ENCODE results near the gene ABCA10.
"Not testable (repeated sequence)": the region's sequence is repeated elsewhere in the genome, so short reads cannot be mapped to it uniquely, and the experiment has no call there.

The ABCA10 gene

GRCh38 chr17:69170377-69170776 is 58.2 kb downstream of the ABCA10 start:
- in situ Hi-C loops (cut with MboI; ENCODE audit: low sequenced_read_pairs) = no loop called here
- Histone ChIP-seq H3K9me3 (no peaks in the 10 kb centered on the region), H3K27me3 (ENCODE audit: low read depth) (no peaks in the 10 kb centered on the region), H3K4me1 (peaks cover 3% of the 10 kb centered on the region), H3K36me3 (replicated peaks) (no peaks in the 10 kb centered on the region), H3K4me3 (no peak overlapping the region)
- DNase-seq (ENCODE audit: low spot score in 2 of 2) = no peak

- not testable (repeated sequence) for DNase-seq (ENCODE audit: low spot score in 2 of 2); H3K4me1 ChIP-seq
Measured at GRCh38 chr17:69168642-69169041, 60.0 kb downstream of the ABCA10 start.

GRCh38 chr17:69166957-69167356 is 61.7 kb downstream of the ABCA10 start:
- no peaks in the 10 kb centered on the region for H3K27me3 ChIP-seq (ENCODE audit: low read depth)
- DNase-seq (ENCODE audit: low spot score in 2 of 2) = no peak
- no peak overlapping the region for H3K4me3 ChIP-seq
- no peaks in the 10 kb centered on the region for H3K9me3 ChIP-seq
- in situ Hi-C loops (cut with MboI; ENCODE audit: low sequenced_read_pairs) = no loop called here
- H3K4me1 ChIP-seq = no peaks in the 10 kb centered on the region
- no peaks in the 10 kb centered on the region for H3K36me3 ChIP-seq (replicated peaks)

More at GRCh38 chr17:69168642-69169041, 60.0 kb downstream of the ABCA10 start:
- H3K4me3 ChIP-seq; in situ Hi-C loops (cut with MboI; ENCODE audit: low sequenced_read_pairs); H3K36me3 ChIP-seq (replicated peaks); H3K27me3 ChIP-seq (ENCODE audit: low read depth); H3K9me3 ChIP-seq: not testable (repeated sequence)

GRCh38 chr17:69164206-69164605 is 64.4 kb downstream of the ABCA10 start:
- Histone ChIP-seq H3K27me3 (ENCODE audit: low read depth) (no peaks in the 10 kb centered on the region), H3K9me3 (no peaks in the 10 kb centered on the region), H3K4me3 (no peak overlapping the region), H3K36me3 (replicated peaks) (no peaks in the 10 kb centered on the region), H3K4me1 (no peaks in the 10 kb centered on the region)
- in situ Hi-C loops (cut with MboI; ENCODE audit: low sequenced_read_pairs) = no loop called here
- DNase-seq (ENCODE audit: low spot score in 2 of 2) = no peak

GRCh38 chr17:69159418-69159817 is 69.2 kb downstream of the ABCA10 start:
- DNase-seq (ENCODE audit: low spot score in 2 of 2) = no peak
- Histone ChIP-seq H3K9me3 (no peaks in the 10 kb centered on the region), H3K4me3 (no peak overlapping the region), H3K36me3 (replicated peaks) (no peaks in the 10 kb centered on the region), H3K4me1 (no peaks in the 10 kb centered on the region), H3K27me3 (ENCODE audit: low read depth) (no peaks in the 10 kb centered on the region)
- in situ Hi-C loops (cut with MboI; ENCODE audit: low sequenced_read_pairs) = no loop called here

- Histone ChIP-seq H3K4me3 (no peak overlapping the region), H3K36me3 (replicated peaks) (no peaks in the 10 kb centered on the region), H3K27me3 (ENCODE audit: low read depth) (no peaks in the 10 kb centered on the region), H3K9me3 (no peaks in the 10 kb centered on the region), H3K4me1 (no peaks in the 10 kb centered on the region)
- in situ Hi-C loops (cut with MboI; ENCODE audit: low sequenced_read_pairs) = no loop called here
- DNase-seq (ENCODE audit: low spot score in 2 of 2) = no peak
Measured at GRCh38 chr17:69154267-69154666, 74.4 kb downstream of the ABCA10 start.

GRCh38 chr17:69150333-69150732 is 78.3 kb downstream of the ABCA10 start:
- Histone ChIP-seq H3K27me3 (ENCODE audit: low read depth) (no peaks in the 10 kb centered on the region), H3K4me1 (no peaks in the 10 kb centered on the region), H3K4me3 (no peak overlapping the region), H3K36me3 (replicated peaks) (no peaks in the 10 kb centered on the region), H3K9me3 (no peaks in the 10 kb centered on the region)
- in situ Hi-C loops (cut with MboI; ENCODE audit: low sequenced_read_pairs) = no loop called here
- no peak for DNase-seq (ENCODE audit: low spot score in 2 of 2)

- H3K9me3 ChIP-seq = no peaks in the 10 kb centered on the region
- H3K4me1 ChIP-seq = no peaks in the 10 kb centered on the region
- no peaks in the 10 kb centered on the region for H3K36me3 ChIP-seq (replicated peaks)
- in situ Hi-C loops (cut with MboI; ENCODE audit: low sequenced_read_pairs) = no loop called here
- peaks cover 4% of the 10 kb centered on the region; the same call in 1 of the 2 replicates for H3K27me3 ChIP-seq (ENCODE audit: low read depth)
- DNase-seq (ENCODE audit: low spot score in 2 of 2) = no peak
- H3K4me3 ChIP-seq = no peak overlapping the region
Measured at GRCh38 chr17:69147460-69147859, 81.2 kb downstream of the ABCA10 start.

GRCh38 chr17:69144331-69145255 is 84.0 kb downstream of the ABCA10 start:
- no peak for DNase-seq (ENCODE audit: low spot score in 2 of 2)
- Histone ChIP-seq H3K9me3 (no peaks in the 10 kb centered on the region), H3K4me3 (no peak overlapping the region), H3K4me1 (no peaks in the 10 kb centered on the region), H3K27me3 (ENCODE audit: low read depth) (peaks cover 7% of the 10 kb centered on the region; the same call in 1 of the 2 replicates), H3K36me3 (replicated peaks) (no peaks in the 10 kb centered on the region)
- in situ Hi-C loops (cut with MboI; ENCODE audit: low sequenced_read_pairs) = no loop called here

GRCh38 chr17:69143683-69144231 is 84.9 kb downstream of the ABCA10 start:
- no peak overlapping the region for H3K4me3 ChIP-seq
- in situ Hi-C loops (cut with MboI; ENCODE audit: low sequenced_read_pairs) = no loop called here
- H3K36me3 ChIP-seq (replicated peaks) = no peaks in the 10 kb centered on the region
- H3K27me3 ChIP-seq (ENCODE audit: low read depth) = peaks cover 7% of the 10 kb centered on the region; the same call in 1 of the 2 replicates
- no peak for DNase-seq (ENCODE audit: low spot score in 2 of 2)
- H3K4me1 ChIP-seq = no peaks in the 10 kb centered on the region
- no peaks in the 10 kb centered on the region for H3K9me3 ChIP-seq

- no peaks in the 10 kb centered on the region for H3K4me1 ChIP-seq
- no peak for DNase-seq (ENCODE audit: low spot score in 2 of 2)
- H3K9me3 ChIP-seq = no peaks in the 10 kb centered on the region
- in situ Hi-C loops (cut with MboI; ENCODE audit: low sequenced_read_pairs) = no loop called here
- H3K27me3 ChIP-seq (ENCODE audit: low read depth) = peaks cover 7% of the 10 kb centered on the region; the same call in 1 of the 2 replicates
- H3K4me3 ChIP-seq = no peak overlapping the region
- H3K36me3 ChIP-seq (replicated peaks) = no peaks in the 10 kb centered on the region
Measured at GRCh38 chr17:69143151-69143550, 85.5 kb downstream of the ABCA10 start.

- no peak overlapping the region for H3K4me3 ChIP-seq
- in situ Hi-C loops (cut with MboI; ENCODE audit: low sequenced_read_pairs) = no loop called here
Measured at GRCh38 chr17:69142175-69142802, 86.3 kb downstream of the ABCA10 start.

GRCh38 chr17:69141431-69142174 is 87.0 kb downstream of the ABCA10 start, which contains the start of gene ABCA6:
Gene ABCA6, minus strand, starts transcription at chr17:69141895. Its CDS starts 1,192 bp downstream, at chr17:69140703.
- no peak for DNase-seq (ENCODE audit: low spot score in 2 of 2)
- H3K27me3 ChIP-seq (ENCODE audit: low read depth) = peaks cover 7% of the 10 kb centered on the region; the same call in 1 of the 2 replicates
- no peak within 1 kb of the TSS for H3K4me3 ChIP-seq
- H3K9me3 ChIP-seq = no peaks in the 10 kb centered on the region
- no peaks in the 10 kb centered on the region for H3K4me1 ChIP-seq
- in situ Hi-C loops (cut with MboI; ENCODE audit: low sequenced_read_pairs) = no loop called here
- H3K36me3 ChIP-seq (replicated peaks) = no peaks in the 10 kb centered on the region

More at GRCh38 chr17:69142175-69142802, 86.3 kb downstream of the ABCA10 start:
- H3K9me3 ChIP-seq = no peaks in the 10 kb centered on the region
- DNase-seq (ENCODE audit: low spot score in 2 of 2) = no peak
- no peaks in the 10 kb centered on the region for H3K4me1 ChIP-seq
- H3K27me3 ChIP-seq (ENCODE audit: low read depth) = peaks cover 7% of the 10 kb centered on the region; the same call in 1 of the 2 replicates
- no peaks in the 10 kb centered on the region for H3K36me3 ChIP-seq (replicated peaks)

All from HAP-1 (cell line).